GM18868 (cell line): ENCODE data around the gene ASTN2.

Experiments
- ATAC-seq: cut with Tn5 transposase; IDR thresholded peaks from one replicate; pipeline ENCODE4 v1.9.1; 2021; ENCODE audit warnings: mild to moderate bottlenecking, moderate library complexity; ENCODE audit not compliant: unreplicated experiment

The ASTN2 gene

GRCh38 chr9:116411506-116411905 lies 1003.4 kb downstream of the ASTN2 start:
- no peak for ATAC-seq

GRCh38 chr9:116409638-116410037 lies 1005.2 kb downstream of the ASTN2 start:
- no peak for ATAC-seq

- ATAC-seq, result no peak
These were observed 1005.7 kb downstream of the ASTN2 start for GRCh38 chr9:116409129-116409528.

- no peak for ATAC-seq
These were observed 1008.4 kb downstream of the ASTN2 start for GRCh38 chr9:116406469-116406868.

- no peak for ATAC-seq
These were observed 1009.5 kb downstream of the ASTN2 start for GRCh38 chr9:116405321-116405720.

- no peak for ATAC-seq
These were observed 1010.6 kb downstream of the ASTN2 start for GRCh38 chr9:116404228-116404627.

- no peak for ATAC-seq
These were observed 1011.7 kb downstream of the ASTN2 start for GRCh38 chr9:116403171-116403570.

GRCh38 chr9:116395699-116396037 lies 1019.2 kb downstream of the ASTN2 start:
- ATAC-seq, result no peak

GRCh38 chr9:116394894-116395698 lies 1019.8 kb downstream of the ASTN2 start:
- no peak for ATAC-seq

GRCh38 chr9:116394070-116394469 lies 1020.8 kb downstream of the ASTN2 start:
- ATAC-seq, result no peak

GRCh38 chr9:116393198-116393597 lies 1021.7 kb downstream of the ASTN2 start:
- ATAC-seq, result no peak

- ATAC-seq, result peak; percentile 12
These were observed 1023.5 kb downstream of the ASTN2 start for GRCh38 chr9:116391306-116391900.

GRCh38 chr9:116390303-116391228 lies 1024.3 kb downstream of the ASTN2 start:
- peak; percentile 90 for ATAC-seq

- no peak for ATAC-seq
These were observed 1025.1 kb downstream of the ASTN2 start for GRCh38 chr9:116389541-116390302.

GRCh38 chr9:116387934-116388698 lies 1026.7 kb downstream of the ASTN2 start:
- no peak for ATAC-seq

GRCh38 chr9:116383936-116384335 lies 1030.9 kb downstream of the ASTN2 start:
- ATAC-seq, result no peak

GRCh38 chr9:116383133-116383532 lies 1031.7 kb downstream of the ASTN2 start:
- no peak for ATAC-seq

- no peak for ATAC-seq
These were observed 1032.8 kb downstream of the ASTN2 start for GRCh38 chr9:116382053-116382452.

- ATAC-seq, result no peak
These were observed 1033.5 kb downstream of the ASTN2 start for GRCh38 chr9:116381350-116381749.

- ATAC-seq, result no peak
These were observed 1034.3 kb downstream of the ASTN2 start for GRCh38 chr9:116380496-116380995.
